Measurements from ENCODE around the gene LCLAT1. TPM values are rescaled to one million over a fixed set of nuclear protein-coding genes. Genes with fewer than 3 reads are reported as not detected.

The LCLAT1 gene
- total and polyA plus RNA-seq, 2 of the 4 experiments (the other 2 are of a cell fraction) = 7.5 to 11.5 TPM

DNA sequence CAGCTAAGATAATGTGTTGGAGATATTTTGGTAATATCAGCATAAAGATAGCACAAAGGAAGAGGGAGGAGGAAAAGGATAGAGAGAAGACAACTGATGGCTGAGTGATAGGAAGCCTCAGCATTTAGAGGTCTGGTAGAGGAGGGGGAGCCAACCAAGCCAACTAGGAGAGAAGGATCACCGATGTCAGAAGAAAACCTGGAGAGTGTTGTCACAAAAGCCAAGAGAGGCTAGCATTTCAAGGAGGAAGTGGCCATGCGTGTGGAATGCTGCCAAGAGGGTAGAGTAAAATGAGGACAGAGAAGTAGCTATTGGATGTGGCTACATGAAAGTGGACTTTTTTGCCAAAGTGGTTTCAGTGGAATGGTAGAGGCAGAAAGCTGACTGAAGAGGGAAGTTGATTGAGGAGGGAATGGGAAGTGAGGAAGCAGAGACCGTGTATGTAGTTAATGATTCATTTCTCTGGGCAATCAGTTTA, 34.3 kb downstream of the LCLAT1 start (continued):
- no peak for TF ChIP-seq SMC3 (IDR thresholded peaks at IDR 0.05; ENCODE audit: low read depth, low read length)

DNA sequence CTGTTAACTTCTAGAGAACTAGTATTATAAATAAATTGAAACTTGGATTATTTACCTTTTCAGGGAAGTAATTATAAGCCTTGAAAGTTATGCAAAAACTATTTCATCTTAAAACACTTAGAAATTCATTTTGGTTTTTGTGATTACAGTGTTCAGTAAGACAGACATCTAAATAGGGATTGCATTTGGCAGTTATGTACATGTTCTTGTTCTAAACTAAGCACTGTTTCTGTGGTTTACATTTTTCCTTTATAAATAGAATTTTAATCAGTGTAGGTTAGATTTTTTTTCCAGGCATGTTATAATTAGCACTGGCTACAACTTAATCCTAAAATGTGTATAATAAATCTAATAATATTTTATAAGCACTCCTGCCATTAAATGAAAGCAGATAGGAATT, 35.0 kb downstream of the LCLAT1 start:
- no peak overlapping the region for H3K18ac ChIP-seq (ENCODE audit: low read depth, low read length)
- DNase-seq (no peak), ATAC-seq (ENCODE audit: low read depth) (peak; percentile 46; the same call in 1 of the 2 replicates)
- H2BK15ac ChIP-seq (ENCODE audit: low read depth, low read length) = no peak overlapping the region
- CTCF ChIA-PET = interaction anchor here (0.9 kb wide), 1 partner anchor 182 kb away, joined by 3 read pairs; no protein-coding TSS in a partner anchor
- no TSS peak for BruUV-seq (replicated peaks)
- no peak overlapping the region for H3K56ac ChIP-seq (ENCODE audit: extremely low read depth, insufficient read depth, low read length)
- H4K20me1 ChIP-seq (ENCODE audit: insufficient read depth, low read length) = no peaks in the 10 kb centered on the region
- no peak overlapping the region for H4K91ac ChIP-seq (ENCODE audit: insufficient read depth, low read depth, low read length)
- H3K27ac ChIP-seq (ENCODE audit: insufficient read depth, low read length) = no peak overlapping the region
- no peaks in the 10 kb centered on the region for H3K27me3 ChIP-seq (ENCODE audit: control insufficient read depth, insufficient read depth, low read length)
- H3K4ac ChIP-seq (ENCODE audit: low read depth, low read length) = no peak overlapping the region
- H3K4me1 ChIP-seq (ENCODE audit: control insufficient read depth, insufficient read depth, low read length) = peaks cover 7% of the 10 kb centered on the region
- peaks cover 2% of the 10 kb centered on the region; the same call in 1 of the 2 replicates for H3K36me3 ChIP-seq (ENCODE audit: control insufficient read depth, insufficient read depth, low read length)
- H3K14ac ChIP-seq (replicated peaks; ENCODE audit: low read depth, low read length) = no peak overlapping the region
- no peak overlapping the region for H2BK20ac ChIP-seq (ENCODE audit: low read depth, low read length)
- in situ Hi-C loops (cut with MboI; ENCODE audit: low sequenced_read_pairs) = no loop called here
- no peak overlapping the region for H2AFZ ChIP-seq (replicated peaks; ENCODE audit: low read length, poor library complexity)
- H2AK5ac ChIP-seq (ENCODE audit: low read depth, low read length) = no peak overlapping the region
- H4K5ac ChIP-seq (ENCODE audit: low read depth, low read length) = no peak overlapping the region
- intact Hi-C loops (cut with micrococcal nuclease) = no loop called here
- no peak overlapping the region for H3K4me2 ChIP-seq (ENCODE audit: low read depth, low read length)
- no peak overlapping the region for H2BK120ac ChIP-seq (ENCODE audit: low read depth, low read length)
- H2AK9ac ChIP-seq (replicated peaks; ENCODE audit: low read depth, low read length, poor library complexity) = no peak overlapping the region
- H3K4me3 ChIP-seq (ENCODE audit: insufficient read depth, low read depth, low read length) = no peak overlapping the region
- H3K23ac ChIP-seq (ENCODE audit: low read depth, low read length) = no peak overlapping the region
- peak overlapping the region; percentile 13 for H2BK5ac ChIP-seq (ENCODE audit: low read depth, low read length, poor library complexity, severe bottlenecking)
- H4K8ac ChIP-seq (ENCODE audit: low read depth in 2 of 2, low read length in 2 of 2) = no peak overlapping the region
- dilution Hi-C loops (cut with HindIII; ENCODE audit: low sequenced_read_pairs, unreplicated experiment) = no loop called here
- no peak overlapping the region for H3K9ac ChIP-seq (ENCODE audit: low read depth, low read length)
- peaks cover 33 to 46% of the 10 kb centered on the region in 2 experiments for H3K79me1 ChIP-seq (ENCODE audit: low read depth in 1 of 2, low read length in 2 of 2)
- POLR2A ChIA-PET (ENCODE audit: unreplicated experiment) = no interaction called here
- no peaks in the 10 kb centered on the region for H3K9me3 ChIP-seq (ENCODE audit: control insufficient read depth, insufficient read depth, low read length)
- peaks cover 8% of the 10 kb centered on the region; the same call in 1 of the 2 replicates for H3K9me1 ChIP-seq (ENCODE audit: insufficient read depth, low read length)
- no peak for TF ChIP-seq BHLHE40 (IDR thresholded peaks at IDR 0.05; ENCODE audit: low read depth, low read length)
- no peak for TF ChIP-seq RCOR1 (IDR thresholded peaks at IDR 0.05; ENCODE audit: insufficient replicate concordance, low read length)
- no peak for TF ChIP-seq MXI1 (IDR thresholded peaks at IDR 0.05; ENCODE audit: borderline replicate concordance, low read depth, low read length)
- no peak for TF ChIP-seq MAZ (IDR thresholded peaks at IDR 0.05; ENCODE audit: borderline replicate concordance, low read depth, low read length)
- no peak for TF ChIP-seq SMC3 (IDR thresholded peaks at IDR 0.05; ENCODE audit: low read depth, low read length)
- no peak for TF ChIP-seq RFX5 (IDR thresholded peaks at IDR 0.05; ENCODE audit: low read depth, low read length)
- TF ChIP-seq CEBPB (IDR thresholded peaks at IDR 0.05; ENCODE audit: low read depth, low read length) = no peak
- no peak for TF ChIP-seq FOS (IDR thresholded peaks at IDR 0.05; ENCODE audit: low read depth, low read length)
- no peak for TF ChIP-seq POLR2A (IDR thresholded peaks at IDR 0.05; ENCODE audit: low read depth, low read length)
- TF ChIP-seq, protein P1, sequence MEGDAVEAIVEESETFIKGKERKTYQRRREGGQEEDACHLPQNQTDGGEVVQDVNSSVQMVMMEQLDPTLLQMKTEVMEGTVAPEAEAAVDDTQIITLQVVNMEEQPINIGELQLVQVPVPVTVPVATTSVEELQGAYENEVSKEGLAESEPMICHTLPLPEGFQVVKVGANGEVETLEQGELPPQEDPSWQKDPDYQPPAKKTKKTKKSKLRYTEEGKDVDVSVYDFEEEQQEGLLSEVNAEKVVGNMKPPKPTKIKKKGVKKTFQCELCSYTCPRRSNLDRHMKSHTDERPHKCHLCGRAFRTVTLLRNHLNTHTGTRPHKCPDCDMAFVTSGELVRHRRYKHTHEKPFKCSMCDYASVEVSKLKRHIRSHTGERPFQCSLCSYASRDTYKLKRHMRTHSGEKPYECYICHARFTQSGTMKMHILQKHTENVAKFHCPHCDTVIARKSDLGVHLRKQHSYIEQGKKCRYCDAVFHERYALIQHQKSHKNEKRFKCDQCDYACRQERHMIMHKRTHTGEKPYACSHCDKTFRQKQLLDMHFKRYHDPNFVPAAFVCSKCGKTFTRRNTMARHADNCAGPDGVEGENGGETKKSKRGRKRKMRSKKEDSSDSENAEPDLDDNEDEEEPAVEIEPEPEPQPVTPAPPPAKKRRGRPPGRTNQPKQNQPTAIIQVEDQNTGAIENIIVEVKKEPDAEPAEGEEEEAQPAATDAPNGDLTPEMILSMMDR (conservative IDR thresholded peaks at IDR 0.05; ENCODE audit: low read depth, low read length) = no peak
- TF ChIP-seq MAFK (IDR thresholded peaks at IDR 0.05; ENCODE audit: low read depth, low read length) = no peak
- TF ChIP-seq RAD21 (IDR thresholded peaks at IDR 0.05; ENCODE audit: low read length) = no peak
- TF ChIP-seq CHD1 (IDR thresholded peaks at IDR 0.05; ENCODE audit: low read depth, low read length) = no peak
- TF ChIP-seq, protein P2, sequence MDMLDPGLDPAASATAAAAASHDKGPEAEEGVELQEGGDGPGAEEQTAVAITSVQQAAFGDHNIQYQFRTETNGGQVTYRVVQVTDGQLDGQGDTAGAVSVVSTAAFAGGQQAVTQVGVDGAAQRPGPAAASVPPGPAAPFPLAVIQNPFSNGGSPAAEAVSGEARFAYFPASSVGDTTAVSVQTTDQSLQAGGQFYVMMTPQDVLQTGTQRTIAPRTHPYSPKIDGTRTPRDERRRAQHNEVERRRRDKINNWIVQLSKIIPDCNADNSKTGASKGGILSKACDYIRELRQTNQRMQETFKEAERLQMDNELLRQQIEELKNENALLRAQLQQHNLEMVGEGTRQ (IDR thresholded peaks at IDR 0.05; ENCODE audit: low read depth, low read length) = no peak
- TF ChIP-seq, protein P3, sequence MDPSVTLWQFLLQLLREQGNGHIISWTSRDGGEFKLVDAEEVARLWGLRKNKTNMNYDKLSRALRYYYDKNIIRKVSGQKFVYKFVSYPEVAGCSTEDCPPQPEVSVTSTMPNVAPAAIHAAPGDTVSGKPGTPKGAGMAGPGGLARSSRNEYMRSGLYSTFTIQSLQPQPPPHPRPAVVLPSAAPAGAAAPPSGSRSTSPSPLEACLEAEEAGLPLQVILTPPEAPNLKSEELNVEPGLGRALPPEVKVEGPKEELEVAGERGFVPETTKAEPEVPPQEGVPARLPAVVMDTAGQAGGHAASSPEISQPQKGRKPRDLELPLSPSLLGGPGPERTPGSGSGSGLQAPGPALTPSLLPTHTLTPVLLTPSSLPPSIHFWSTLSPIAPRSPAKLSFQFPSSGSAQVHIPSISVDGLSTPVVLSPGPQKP (IDR thresholded peaks at IDR 0.05; ENCODE audit: borderline replicate concordance, low read depth, low read length) = no peak
